ENCODE measurements around the gene NPPC. TPM values are rescaled to one million over a fixed set of nuclear protein-coding genes. Genes with fewer than 3 reads are reported as not detected.
"Not testable (repeated sequence)": the region's sequence is repeated elsewhere in the genome, so short reads cannot be mapped to it uniquely, and the experiment has no call there.

Gene NPPC
- total and polyA plus RNA-seq, 3 experiments from 2014 or later = not detected

DNA sequence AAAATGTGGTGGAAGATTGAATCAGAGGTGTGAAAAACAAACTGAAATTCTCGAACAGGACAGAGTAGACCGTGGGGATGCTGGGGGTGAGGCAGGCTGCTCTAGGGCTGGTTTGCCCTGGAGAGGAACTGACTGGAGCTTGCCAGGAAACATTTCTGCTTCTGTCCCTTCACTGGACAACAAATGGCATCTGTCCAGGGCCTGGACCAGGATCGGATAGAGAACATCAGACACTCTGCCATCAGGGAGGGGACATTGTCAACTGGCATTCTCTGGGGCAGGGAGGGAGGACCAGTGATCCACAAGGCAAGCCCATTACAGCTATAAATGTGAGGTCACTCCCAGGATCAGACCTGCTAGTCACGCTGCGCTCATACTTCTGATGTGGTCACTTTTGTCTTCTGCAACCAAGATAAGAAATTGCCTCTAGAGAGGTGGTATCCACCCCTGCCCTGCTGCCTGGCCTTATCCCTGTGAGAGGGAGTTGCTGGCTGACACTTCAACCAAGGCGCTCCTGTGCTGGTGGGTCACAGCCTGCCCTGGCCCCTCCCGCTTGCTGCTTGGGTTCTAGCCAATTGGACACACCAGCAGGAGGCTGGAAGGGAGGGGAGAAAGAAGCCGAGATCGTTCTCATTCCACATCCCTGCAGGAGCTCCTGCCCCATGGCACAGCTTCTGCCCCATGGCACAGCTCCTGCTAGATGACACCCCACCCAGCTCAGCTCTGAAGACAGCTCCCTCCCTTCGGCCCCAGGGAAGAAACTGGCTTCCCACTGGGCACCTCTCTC, 8.7 kb downstream of the NPPC start:
- H3K36me3 ChIP-seq (ENCODE audit: insufficient read depth, low read length) = no peaks in the 10 kb centered on the region
- ChIA-PET POLR2A (no interaction called here), CTCF (no interaction called here)

DNA sequence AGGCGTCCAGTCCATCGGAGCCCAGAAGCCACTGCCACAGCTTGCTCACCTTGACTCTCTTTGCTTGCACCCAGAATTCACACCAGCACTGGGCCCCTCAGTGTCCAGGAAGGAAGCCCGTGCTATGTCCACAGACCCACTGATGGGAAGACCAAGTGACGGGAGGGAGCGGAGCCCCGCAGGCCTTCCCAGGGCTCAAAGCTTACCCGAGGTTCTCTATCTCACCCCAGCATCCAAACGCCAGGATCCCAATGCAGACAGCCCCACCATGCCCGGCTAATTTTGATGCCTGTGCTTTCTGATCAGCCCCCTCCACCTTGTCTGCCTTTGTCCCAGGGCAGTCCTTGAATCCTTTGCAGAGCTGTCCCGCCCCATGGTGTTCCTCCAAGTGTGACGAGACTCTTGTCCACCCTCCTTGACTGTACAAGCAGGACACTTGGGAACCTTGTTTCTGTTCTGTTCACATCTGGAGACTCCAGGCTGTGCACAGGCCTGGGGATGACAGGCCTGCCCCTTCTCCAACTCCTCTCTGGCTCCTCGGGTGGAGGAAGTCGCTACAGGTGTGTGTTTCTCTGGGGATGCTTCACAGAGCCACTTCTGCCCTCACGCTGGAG, 12.0 kb downstream of the NPPC start:
- H3K36me3 ChIP-seq (ENCODE audit: insufficient read depth, low read length) = no peaks in the 10 kb centered on the region
- ChIA-PET POLR2A (no interaction called here), CTCF (interaction anchor here (1.6 kb wide), 1 partner anchor 10 kb away, joined by 5 read pairs; no protein-coding TSS in a partner anchor)
- peaks cover 0 to 4% (median 0%) of the 10 kb centered on the region in 3 donors for H3K4me1 Mint-ChIP-seq
- no peaks in the 10 kb centered on the region for H3K27me3 ChIP-seq (ENCODE audit: insufficient read depth, low read length, poor library complexity, severe bottlenecking)
- no peak overlapping the region for H3K27ac Mint-ChIP-seq
- no peak overlapping the region for H3K4me3 ChIP-seq (ENCODE audit: low read length)
- H3K9me3 Mint-ChIP-seq = no peaks in the 10 kb centered on the region
- H3K9me3 ChIP-seq (ENCODE audit: low read length) = no peaks in the 10 kb centered on the region
- no peaks in the 10 kb centered on the region for H3K36me3 Mint-ChIP-seq
- no peak overlapping the region for H3K4me3 Mint-ChIP-seq
- no peaks in the 10 kb centered on the region for H3K4me1 ChIP-seq (ENCODE audit: insufficient read depth, low read length)
- DNase-seq = no peak
- H3K27ac ChIP-seq (ENCODE audit: low read depth, low read length) = no peak overlapping the region
- H3K27me3 Mint-ChIP-seq = peaks cover 3 to 15% of the 10 kb centered on the region in 2 donors

More for the DNA sequence above, 8.7 kb downstream of the NPPC start:
- H3K27ac ChIP-seq (ENCODE audit: low read depth, low read length) = no peak overlapping the region
- H3K27me3 Mint-ChIP-seq = peaks cover 7 to 19% of the 10 kb centered on the region in 2 donors
- no peak overlapping the region for H3K4me3 ChIP-seq (ENCODE audit: low read length)
- H3K4me3 Mint-ChIP-seq = no peak overlapping the region
- no peaks in the 10 kb centered on the region for H3K9me3 ChIP-seq (ENCODE audit: low read length)
- no peaks in the 10 kb centered on the region for H3K36me3 Mint-ChIP-seq
- H3K27me3 ChIP-seq (ENCODE audit: insufficient read depth, low read length, poor library complexity, severe bottlenecking) = no peaks in the 10 kb centered on the region
- H3K27ac Mint-ChIP-seq = no peak overlapping the region
- H3K4me1 Mint-ChIP-seq = no peaks in the 10 kb centered on the region
- H3K9me3 Mint-ChIP-seq = no peaks in the 10 kb centered on the region
- no peak for DNase-seq
- H3K4me1 ChIP-seq (ENCODE audit: insufficient read depth, low read length) = no peaks in the 10 kb centered on the region

DNA sequence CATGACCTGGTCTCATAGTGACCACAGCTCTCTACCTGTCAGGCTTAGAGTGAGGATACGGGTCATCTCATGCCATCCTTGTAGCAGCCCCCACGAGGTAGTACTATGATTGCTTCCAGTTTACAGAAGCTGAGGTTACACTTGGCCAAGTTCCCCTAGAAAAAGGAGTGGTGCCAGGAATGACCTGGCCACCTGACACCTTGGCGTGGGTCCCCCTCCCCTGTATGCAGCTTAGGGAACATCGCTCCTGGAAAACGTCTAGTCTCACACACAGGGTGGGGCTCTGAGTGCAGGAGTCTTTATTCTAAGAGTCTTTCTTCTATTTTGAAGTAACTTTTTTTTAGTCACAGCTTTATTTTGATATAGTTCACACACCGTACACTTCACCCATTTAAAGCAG, 14.8 kb downstream of the NPPC start:
- peaks cover 0 to 4% (median 0%) of the 10 kb centered on the region in 3 donors for H3K4me1 Mint-ChIP-seq
- H3K36me3 Mint-ChIP-seq = no peaks in the 10 kb centered on the region
- Histone ChIP-seq H3K4me3 (ENCODE audit: low read length) (no peak overlapping the region), H3K27me3 (ENCODE audit: insufficient read depth, low read length, poor library complexity, severe bottlenecking) (no peaks in the 10 kb centered on the region), H3K36me3 (ENCODE audit: insufficient read depth, low read length) (no peaks in the 10 kb centered on the region), H3K27ac (ENCODE audit: low read depth, low read length) (no peak overlapping the region), H3K4me1 (ENCODE audit: insufficient read depth, low read length) (no peaks in the 10 kb centered on the region), H3K9me3 (ENCODE audit: low read length) (no peaks in the 10 kb centered on the region)
- no peaks in the 10 kb centered on the region for H3K9me3 Mint-ChIP-seq
- peaks cover 0 to 13% of the 10 kb centered on the region in 2 donors for H3K27me3 Mint-ChIP-seq
- H3K4me3 Mint-ChIP-seq = no peak overlapping the region
- POLR2A ChIA-PET = no interaction called here
- no peak overlapping the region for H3K27ac Mint-ChIP-seq
- CTCF ChIA-PET = interaction anchor here (0.7 to 2.3 kb wide), 4 partner anchors 11 to 415 kb away, joined by 3 to 5 read pairs (median 4); no protein-coding TSS in a partner anchor
- DNase-seq = no peak

DNA sequence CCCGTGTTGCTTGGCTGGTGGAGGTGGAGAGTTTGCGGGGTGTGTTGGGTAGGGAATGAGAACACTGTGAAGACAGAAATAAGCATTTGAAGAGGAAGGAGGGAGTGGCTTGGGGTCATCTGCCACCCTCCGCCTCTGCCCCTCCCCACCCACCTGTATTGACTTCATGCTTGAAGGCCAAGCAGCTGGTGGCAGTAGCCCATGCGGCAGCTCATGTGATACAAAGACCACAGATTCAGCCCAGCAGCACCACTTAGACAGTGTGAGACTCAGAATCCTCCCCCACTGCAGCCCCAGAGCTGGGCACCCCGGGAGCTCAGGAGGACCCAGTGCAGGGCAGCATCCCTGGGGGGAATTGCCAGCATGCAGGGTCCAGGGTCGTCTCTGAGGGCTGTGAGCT, 15.4 kb downstream of the NPPC start:
- no peaks in the 10 kb centered on the region for H3K36me3 Mint-ChIP-seq
- Histone ChIP-seq H3K4me3 (ENCODE audit: low read length) (no peak overlapping the region), H3K9me3 (ENCODE audit: low read length) (no peaks in the 10 kb centered on the region), H3K36me3 (ENCODE audit: insufficient read depth, low read length) (no peaks in the 10 kb centered on the region), H3K27ac (ENCODE audit: low read depth, low read length) (no peak overlapping the region), H3K27me3 (ENCODE audit: insufficient read depth, low read length, poor library complexity, severe bottlenecking) (no peaks in the 10 kb centered on the region), H3K4me1 (ENCODE audit: insufficient read depth, low read length) (no peaks in the 10 kb centered on the region)
- CTCF ChIA-PET = interaction anchor here (1.1 to 2.3 kb wide), 3 partner anchors 11 to 416 kb away, joined by 3 to 5 read pairs (median 5); no protein-coding TSS in a partner anchor
- H3K9me3 Mint-ChIP-seq = no peaks in the 10 kb centered on the region
- no peak for DNase-seq
- H3K4me1 Mint-ChIP-seq = peaks cover 0 to 4% (median 0%) of the 10 kb centered on the region in 3 donors
- H3K27me3 Mint-ChIP-seq = peaks cover 0 to 17% of the 10 kb centered on the region in 2 donors
- H3K4me3 Mint-ChIP-seq = no peak overlapping the region
- peak overlapping the region in 1 of 8 donors; percentile 68 for H3K27ac Mint-ChIP-seq
- POLR2A ChIA-PET = no interaction called here

DNA sequence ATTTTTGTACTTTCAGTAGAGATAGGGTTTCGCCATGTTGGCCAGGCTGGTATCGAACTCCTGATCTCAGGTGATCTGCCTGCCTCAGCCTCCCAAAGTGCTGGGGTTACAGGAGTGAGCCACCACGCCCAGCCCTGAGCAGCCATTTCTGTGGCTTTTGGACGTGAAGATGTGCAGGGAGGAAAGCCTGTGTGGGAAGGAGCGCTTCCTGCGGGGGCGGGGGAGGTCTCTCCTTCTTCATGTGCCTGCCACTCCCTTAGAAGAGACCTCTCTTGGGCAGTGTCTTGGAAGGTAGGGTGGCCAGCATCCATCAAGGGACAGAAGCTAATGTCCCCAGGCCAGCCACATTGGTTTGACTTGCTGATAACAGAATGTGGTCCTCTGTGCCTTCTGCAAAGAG, 16.0 kb downstream of the NPPC start:
- H3K4me1 ChIP-seq (ENCODE audit: insufficient read depth, low read length); H3K36me3 ChIP-seq (ENCODE audit: insufficient read depth, low read length); H3K9me3 ChIP-seq (ENCODE audit: low read length); H3K4me1 Mint-ChIP-seq; H3K27ac ChIP-seq (ENCODE audit: low read depth, low read length); POLR2A ChIA-PET; H3K36me3 Mint-ChIP-seq; H3K27me3 ChIP-seq (ENCODE audit: insufficient read depth, low read length, poor library complexity, severe bottlenecking); H3K4me3 Mint-ChIP-seq; DNase-seq; H3K4me3 ChIP-seq (ENCODE audit: low read length); H3K9me3 Mint-ChIP-seq: not testable (repeated sequence)
- CTCF ChIA-PET = interaction anchor here (1.6 to 2.5 kb wide), 2 partner anchors 10 kb away, joined by 5 to 10 read pairs; no protein-coding TSS in a partner anchor
- peak overlapping the region in 1 of 8 donors; percentile 64 for H3K27ac Mint-ChIP-seq
- H3K27me3 Mint-ChIP-seq = peaks cover 0 to 17% of the 10 kb centered on the region in 2 donors

DNA sequence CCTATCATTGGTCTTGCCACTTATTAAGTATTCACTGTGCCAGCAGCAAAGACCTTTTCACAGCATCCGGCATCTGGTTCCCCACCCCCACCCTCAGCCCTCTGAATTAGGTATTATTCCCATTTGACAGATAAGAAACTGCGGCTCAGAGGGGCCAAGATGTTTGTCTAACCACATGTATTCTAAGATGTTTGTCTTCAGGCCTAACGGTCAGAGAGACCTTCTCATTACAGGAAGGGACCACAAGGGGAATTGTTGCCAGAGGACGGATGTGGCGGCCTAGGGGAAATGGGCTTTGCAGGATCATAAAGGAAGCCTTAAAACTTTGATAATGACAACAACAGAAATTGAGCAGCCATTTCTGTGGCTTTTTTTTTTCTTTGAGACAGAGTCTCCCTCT, 16.6 kb downstream of the NPPC start:
- no peak for DNase-seq
- no peak overlapping the region for H3K4me3 Mint-ChIP-seq
- Histone ChIP-seq H3K36me3 (ENCODE audit: insufficient read depth, low read length) (no peaks in the 10 kb centered on the region), H3K27ac (ENCODE audit: low read depth, low read length) (no peak overlapping the region), H3K27me3 (ENCODE audit: insufficient read depth, low read length, poor library complexity, severe bottlenecking) (no peaks in the 10 kb centered on the region), H3K4me3 (ENCODE audit: low read length) (no peak overlapping the region), H3K9me3 (ENCODE audit: low read length) (no peaks in the 10 kb centered on the region), H3K4me1 (ENCODE audit: insufficient read depth, low read length) (no peaks in the 10 kb centered on the region)
- POLR2A ChIA-PET = no interaction called here
- H3K4me1 Mint-ChIP-seq = peaks cover 0 to 4% (median 0%) of the 10 kb centered on the region in 3 donors
- H3K9me3 Mint-ChIP-seq = no peaks in the 10 kb centered on the region
- peak overlapping the region in 1 of 8 donors; percentile 64 for H3K27ac Mint-ChIP-seq
- H3K36me3 Mint-ChIP-seq = no peaks in the 10 kb centered on the region
- H3K27me3 Mint-ChIP-seq = peaks cover 0 to 17% of the 10 kb centered on the region in 2 donors
- CTCF ChIA-PET = interaction anchor here (2.5 kb wide), 1 partner anchor 10 kb away, joined by 10 read pairs; no protein-coding TSS in a partner anchor

DNA sequence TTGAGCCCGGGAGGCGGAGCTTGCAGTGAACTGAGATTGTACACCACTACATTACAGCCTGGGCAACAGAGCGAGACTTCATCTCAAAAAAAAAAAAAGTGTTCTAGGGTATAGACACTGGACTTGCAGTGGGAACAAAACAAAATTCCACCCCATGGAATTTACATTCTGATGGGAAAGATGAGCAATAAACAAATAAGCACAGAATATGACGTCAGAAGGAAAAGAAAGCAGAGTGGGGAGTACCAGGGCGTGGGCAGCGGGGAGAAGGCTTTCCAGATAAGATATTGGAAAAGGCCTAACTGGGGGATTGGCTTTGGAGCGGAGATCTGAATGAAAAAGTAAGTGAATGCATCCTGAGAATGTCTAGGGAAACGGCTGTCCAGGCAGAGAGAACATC, 17.6 kb downstream of the NPPC start:
- Mint-ChIP-seq H3K4me3 (no peak overlapping the region), H3K36me3 (no peaks in the 10 kb centered on the region), H3K9me3 (no peaks in the 10 kb centered on the region), H3K27ac (no peak overlapping the region), H3K4me1 (peaks cover 0 to 4% (median 0%) of the 10 kb centered on the region in 3 donors), H3K27me3 (peaks cover 0 to 12% of the 10 kb centered on the region in 2 donors)
- Histone ChIP-seq H3K36me3 (ENCODE audit: insufficient read depth, low read length) (no peaks in the 10 kb centered on the region), H3K4me3 (ENCODE audit: low read length) (no peak overlapping the region), H3K27ac (ENCODE audit: low read depth, low read length) (no peak overlapping the region), H3K9me3 (ENCODE audit: low read length) (no peaks in the 10 kb centered on the region), H3K4me1 (ENCODE audit: insufficient read depth, low read length) (no peaks in the 10 kb centered on the region), H3K27me3 (ENCODE audit: insufficient read depth, low read length, poor library complexity, severe bottlenecking) (no peaks in the 10 kb centered on the region)
- no peak for DNase-seq
- ChIA-PET CTCF (interaction anchor here (1.1 to 3.9 kb wide), 4 partner anchors 8 to 417 kb away, joined by 3 to 24 read pairs (median 6); no protein-coding TSS in a partner anchor), POLR2A (no interaction called here)

DNA sequence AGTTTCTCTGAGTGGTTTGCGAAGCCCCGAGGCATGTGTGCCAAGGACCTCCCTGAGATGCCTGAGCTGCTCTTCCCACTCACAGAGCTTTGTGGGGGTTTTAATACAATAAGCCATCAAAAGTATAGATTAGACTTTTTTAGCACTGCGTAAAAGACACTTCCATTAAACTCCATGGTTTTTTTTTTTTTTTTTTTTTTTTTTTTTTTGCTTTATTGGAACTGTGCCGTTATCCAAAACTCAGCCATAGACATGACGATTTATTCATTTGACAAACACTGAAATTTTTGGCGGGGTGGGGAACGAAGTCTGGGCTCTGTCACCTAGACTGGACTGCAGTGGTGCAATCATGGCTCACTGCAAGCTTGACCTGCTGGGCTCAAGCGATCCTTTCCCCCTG, 18.4 kb downstream of the NPPC start:
- ChIA-PET CTCF (interaction anchor here (1.1 to 3.9 kb wide), 6 partner anchors 8 to 418 kb away, joined by 3 to 24 read pairs (median 4); no protein-coding TSS in a partner anchor), POLR2A (no interaction called here)
- no peaks in the 10 kb centered on the region for H3K9me3 Mint-ChIP-seq

More for the DNA sequence above, 18.4 kb downstream of the NPPC start:
- DNase-seq = no peak
- Histone ChIP-seq H3K4me3 (ENCODE audit: low read length) (no peak overlapping the region), H3K36me3 (ENCODE audit: insufficient read depth, low read length) (no peaks in the 10 kb centered on the region), H3K27ac (ENCODE audit: low read depth, low read length) (no peak overlapping the region), H3K27me3 (ENCODE audit: insufficient read depth, low read length, poor library complexity, severe bottlenecking) (no peaks in the 10 kb centered on the region), H3K4me1 (ENCODE audit: insufficient read depth, low read length) (no peaks in the 10 kb centered on the region), H3K9me3 (ENCODE audit: low read length) (no peaks in the 10 kb centered on the region)
- peaks cover 0 to 7% of the 10 kb centered on the region in 2 donors for H3K27me3 Mint-ChIP-seq
- H3K4me1 Mint-ChIP-seq = peaks cover 0 to 4% (median 0%) of the 10 kb centered on the region in 3 donors
- no peak overlapping the region for H3K4me3 Mint-ChIP-seq
- H3K36me3 Mint-ChIP-seq = no peaks in the 10 kb centered on the region
- no peak overlapping the region for H3K27ac Mint-ChIP-seq

Data from CD8-positive, alpha-beta memory T cell (primary cell).